HCT116 (cell line): ENCODE measurements around the gene CD109. TPM values are rescaled to one million over a fixed set of nuclear protein-coding genes. Genes with fewer than 3 reads are reported as not detected.

Source experiments
- ATAC-seq: fragments of 200-7000 bp; cut with Tn5 transposase; 2 replicates; pipeline ENCODE4 v1.9.1; 2020; ENCODE audit warnings: mild to moderate bottlenecking, moderate library complexity
- BruUV-seq: library from RNA; stranded (reverse); fragments of 400-500 nt; replicated peaks from 2 replicates; lab custom pipeline; 2021; lab: Mats Ljungman, UMichigan
- CTCF ChIA-PET: fragments of 300-600 bp; sonication (Branson Sonifier 250); formaldehyde crosslinking; loops from one replicate; lab custom pipeline; 2021; ENCODE audit warnings: antibody characterized with exemption; lab: Charles Lee
- POLR2A ChIA-PET: fragments of 300-600, 350-600 bp; sonication (Branson Sonifier 250); formaldehyde crosslinking; loops from one replicate; lab custom pipeline; 2021; ENCODE audit warnings: antibody characterized with exemption; lab: Charles Lee
- RAD21 ChIA-PET, 2 experiments: fragments of 300-600 bp; sonication (Branson Sonifier 250); formaldehyde crosslinking; loops; one replicate each; lab custom pipeline; 2023; ENCODE audit warnings: low total read pairs in 2 of 2; ENCODE audit not compliant: uncharacterized antibody in 2 of 2, unreplicated experiment in 2 of 2, low non-redundant PET in 1 of 2; lab: Charles Lee
- DNase-seq: peaks from one replicate; pipeline ENCODE4 v3.0.0-alpha.2; 2010; ENCODE audit warnings: low read depth, low spot score
- H2AFZ ChIP-seq: fragments of 200-600 bp; shearing (Covaris generic), sonication (generic); 2 replicates; pipeline ENCODE4 v1.6.1; 2017; ENCODE audit warnings: low read depth, mixed run types, mixed read lengths, antibody characterized with exemption, low read length; ENCODE audit not compliant: poor library complexity, severe bottlenecking
- H3K27ac ChIP-seq: 2 replicates; pipeline ENCODE4 v1.5.1; 2012; ENCODE audit warnings: low read depth, low read length
- H3K27me3 ChIP-seq: fragments of 200-600 bp; sonication (generic); 2 replicates; pipeline ENCODE4 v1.6.1; 2016; ENCODE audit warnings: mixed run types, low read length, mixed read lengths; ENCODE audit not compliant: insufficient read depth
- H3K36me3 ChIP-seq, 2 experiments: fragments of 200-500 bp in 1 of 2; fragments of 200-600 bp in 1 of 2; sonication (Bioruptor generic) in 1 of 2; sonication (generic) in 1 of 2; 2 replicates each; pipeline versions ENCODE4 v1.5.1 to v1.6.1; 2014 to 2016; ENCODE audit warnings: low read length in 2 of 2, inconsistent platforms in 1 of 2, mixed read lengths in 1 of 2, mixed run types in 1 of 2; ENCODE audit not compliant: insufficient read depth in 2 of 2, control insufficient read depth in 1 of 2
- H3K4me1 ChIP-seq, 2 experiments: fragments of 200-600 bp in 1 of 2; sonication (generic) in 1 of 2; 2 replicates each; pipeline versions ENCODE4 v1.5.1 to v1.6.1; 2012 to 2017; ENCODE audit warnings: low read length in 2 of 2, inconsistent platforms in 1 of 2, mild to moderate bottlenecking in 1 of 2, mixed read lengths in 1 of 2, mixed run types in 1 of 2, moderate library complexity in 1 of 2; ENCODE audit not compliant: insufficient read depth in 2 of 2, control insufficient read depth in 1 of 2
- H3K4me2 ChIP-seq: fragments of 200-600 bp; sonication (generic); 2 replicates; pipeline ENCODE4 v1.6.1; 2017; ENCODE audit warnings: mixed run types, low read length, mixed read lengths
- H3K4me3 ChIP-seq, 2 experiments: fragments of 200-600 bp in 1 of 2; sonication (generic) in 1 of 2; replicated peaks in 1 of 2; 2 replicates each; pipeline ENCODE4 v1.5.1; 2011 to 2016; ENCODE audit warnings: low read length in 2 of 2, control low read depth in 1 of 2, low read depth in 1 of 2, mild to moderate bottlenecking in 1 of 2, mixed read lengths in 1 of 2, mixed run types in 1 of 2
- H3K79me2 ChIP-seq: fragments of 200-600 bp; sonication (generic); 2 replicates; pipeline ENCODE4 v1.6.1; 2017; ENCODE audit warnings: mild to moderate bottlenecking, mixed run types, low read length, moderate library complexity, mixed read lengths; ENCODE audit not compliant: insufficient read depth
- H3K9ac ChIP-seq: fragments of 200-600 bp; sonication (generic); 2 replicates; pipeline ENCODE4 v1.6.1; 2016; ENCODE audit warnings: low read length, mixed read lengths
- H3K9me2 ChIP-seq: fragments of 200-600 bp; sonication (generic), shearing (Covaris generic); 2 replicates; pipeline ENCODE4 v1.6.1; 2017; ENCODE audit warnings: mixed run types, mild to moderate bottlenecking, moderate library complexity; ENCODE audit not compliant: insufficient read depth
- H3K9me3 ChIP-seq, 2 experiments: fragments of 200-500 bp in 1 of 2; fragments of 200-600 bp in 1 of 2; sonication (Bioruptor generic) in 1 of 2; sonication (generic) in 1 of 2; 2 replicates each; pipeline ENCODE4 v1.6.1; 2014 to 2017; ENCODE audit warnings: low read length in 2 of 2, mixed read lengths in 2 of 2, inconsistent platforms in 1 of 2, low read depth in 1 of 2, mild to moderate bottlenecking in 1 of 2, mixed run types in 1 of 2, moderate library complexity in 1 of 2; ENCODE audit not compliant: control insufficient read depth in 1 of 2, insufficient read depth in 1 of 2
- H4K20me1 ChIP-seq: fragments of 200-600 bp; sonication (generic), shearing (Covaris generic); 2 replicates; pipeline ENCODE4 v1.6.1; 2017; ENCODE audit warnings: mixed run types, mild to moderate bottlenecking, moderate library complexity; ENCODE audit not compliant: insufficient read depth
- CEBPB ChIP-seq: IDR thresholded peaks from 2 replicates; pipeline ENCODE4 v1.6.1; 2012; ENCODE audit warnings: low read depth
- ELF1 ChIP-seq: IDR thresholded peaks from 2 replicates; pipeline ENCODE4 v1.6.1; 2012; ENCODE audit warnings: low read depth, borderline replicate concordance
- EZH2 ChIP-seq: fragments of 200-600 bp; sonication (generic); IDR thresholded peaks from 2 replicates; pipeline ENCODE4 v1.6.1; 2017; ENCODE audit warnings: antibody characterized with exemption, mixed run types
- EZH2phosphoT487 ChIP-seq: fragments of 200-600 bp; IDR thresholded peaks from 2 replicates; pipeline ENCODE4 v1.6.1; 2018; ENCODE audit warnings: antibody characterized with exemption, borderline replicate concordance
- JUND ChIP-seq: IDR thresholded peaks from 2 replicates; pipeline ENCODE4 v1.6.1; 2012
- POLR2A ChIP-seq: IDR thresholded peaks from 2 replicates; pipeline ENCODE4 v1.7.0; 2011; ENCODE audit warnings: borderline replicate concordance; ENCODE audit not compliant: insufficient read depth, insufficient read length; ENCODE audit errors: extremely low read depth
- POLR2AphosphoS5 ChIP-seq: IDR thresholded peaks from 2 replicates; pipeline ENCODE4 v1.6.1; 2011; ENCODE audit warnings: mild to moderate bottlenecking, low read depth, low read length, moderate library complexity
- SIN3A ChIP-seq: IDR thresholded peaks from 2 replicates; pipeline ENCODE4 v1.6.1; 2012; ENCODE audit warnings: low read depth
- SRF ChIP-seq: IDR thresholded peaks from 2 replicates; pipeline ENCODE4 v1.6.1; 2012; ENCODE audit warnings: low read depth
- TCF7L2 ChIP-seq: IDR thresholded peaks from 2 replicates; pipeline ENCODE4 v1.7.0; 2011; ENCODE audit warnings: borderline replicate concordance, inconsistent platforms; ENCODE audit not compliant: insufficient read depth, insufficient read length; ENCODE audit errors: extremely low read depth
- YY1 ChIP-seq: IDR thresholded peaks from 2 replicates; pipeline ENCODE4 v1.6.1; 2011; ENCODE audit warnings: low read length, low read depth, moderate library complexity, mild to moderate bottlenecking; ENCODE audit not compliant: insufficient replicate concordance; ENCODE audit errors: extremely low read depth
- ZNF274 ChIP-seq: fragments of 200-500 bp; sonication (Bioruptor generic); IDR thresholded peaks from 2 replicates; pipeline ENCODE4 v1.6.1; 2014; ENCODE audit warnings: mild to moderate bottlenecking, low read depth, low read length, inconsistent platforms
- intact Hi-C: fragments of 100-400 bp; cut with micrococcal nuclease; formaldehyde crosslinking; loops from 2 replicates; pipeline ENCODE4 v1.10.0; 2022
- total RNA-seq: library from RNA; stranded (reverse); gene quantifications from one replicate; pipeline ENCODE4 v1.2.1, GENCODE V29; 2021; ENCODE audit not compliant: unreplicated experiment
- TF ChIP-seq, protein P1 (sequence below), 3 experiments: fragments of 200-600 bp in 1 of 3; sonication (generic) in 1 of 3; IDR thresholded peaks in 2 of 3; conservative IDR thresholded peaks in 1 of 3; 2 replicates each; pipeline ENCODE4 v1.5.1; 2012 to 2017; ENCODE audit warnings: low read depth in 2 of 3, low read length in 2 of 3, antibody characterized with exemption in 1 of 3, borderline replicate concordance in 1 of 3, control low read depth in 1 of 3, mild to moderate bottlenecking in 1 of 3, mixed read lengths in 1 of 3, mixed run types in 1 of 3, moderate library complexity in 1 of 3; ENCODE audit not compliant: insufficient read depth in 1 of 3
- TF ChIP-seq, protein P2 (sequence below): IDR thresholded peaks from 2 replicates; pipeline ENCODE4 v1.6.1; 2012

CD109 gene
- total RNA-seq, 1 experiment from 2014 or later: 42.1 TPM

DNA sequence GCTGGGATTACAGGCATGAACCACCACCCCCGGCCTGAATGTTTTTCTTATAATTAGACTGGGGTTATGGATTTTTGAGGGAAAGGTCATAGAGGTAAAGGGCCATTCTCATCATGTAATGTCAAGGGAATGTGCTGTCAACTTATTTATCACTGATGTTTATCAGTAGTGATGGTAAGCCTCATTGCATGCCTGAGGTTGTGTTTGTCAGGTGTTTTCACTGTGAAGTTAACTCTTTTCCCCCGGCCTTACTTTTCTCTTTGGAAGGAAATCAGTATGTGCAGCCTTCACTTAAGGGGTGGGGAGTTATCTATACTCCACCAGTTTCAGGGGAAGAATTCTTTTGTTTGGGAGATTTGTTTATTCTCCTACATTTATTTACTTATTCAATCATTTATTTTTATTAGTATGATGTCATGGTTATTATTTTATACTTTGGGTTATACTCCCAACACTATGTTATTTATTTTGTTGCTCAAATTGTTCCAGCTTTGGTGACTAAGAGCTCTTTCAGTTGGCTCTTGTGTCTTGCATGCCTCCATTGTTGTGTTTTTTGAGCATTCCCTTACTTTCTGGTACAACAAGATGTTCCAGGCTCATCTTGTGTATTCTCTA is 39.4 kb upstream of the CD109 start:
- DNase-seq: no peak
- H3K9ac ChIP-seq: peak overlapping the region; percentile 23
- no peak for TF ChIP-seq JUND
- TF ChIP-seq, protein P1, sequence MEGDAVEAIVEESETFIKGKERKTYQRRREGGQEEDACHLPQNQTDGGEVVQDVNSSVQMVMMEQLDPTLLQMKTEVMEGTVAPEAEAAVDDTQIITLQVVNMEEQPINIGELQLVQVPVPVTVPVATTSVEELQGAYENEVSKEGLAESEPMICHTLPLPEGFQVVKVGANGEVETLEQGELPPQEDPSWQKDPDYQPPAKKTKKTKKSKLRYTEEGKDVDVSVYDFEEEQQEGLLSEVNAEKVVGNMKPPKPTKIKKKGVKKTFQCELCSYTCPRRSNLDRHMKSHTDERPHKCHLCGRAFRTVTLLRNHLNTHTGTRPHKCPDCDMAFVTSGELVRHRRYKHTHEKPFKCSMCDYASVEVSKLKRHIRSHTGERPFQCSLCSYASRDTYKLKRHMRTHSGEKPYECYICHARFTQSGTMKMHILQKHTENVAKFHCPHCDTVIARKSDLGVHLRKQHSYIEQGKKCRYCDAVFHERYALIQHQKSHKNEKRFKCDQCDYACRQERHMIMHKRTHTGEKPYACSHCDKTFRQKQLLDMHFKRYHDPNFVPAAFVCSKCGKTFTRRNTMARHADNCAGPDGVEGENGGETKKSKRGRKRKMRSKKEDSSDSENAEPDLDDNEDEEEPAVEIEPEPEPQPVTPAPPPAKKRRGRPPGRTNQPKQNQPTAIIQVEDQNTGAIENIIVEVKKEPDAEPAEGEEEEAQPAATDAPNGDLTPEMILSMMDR (IDR thresholded peaks at IDR 0.05 in 2 of 3, conservative IDR thresholded peaks at IDR 0.05 in 1 of 3; ENCODE audit: borderline replicate concordance in 1 of 3, insufficient read depth in 1 of 3, low read depth in 2 of 3, low read length in 2 of 3): no peak
- TF ChIP-seq POLR2A: no peak
- TF ChIP-seq CEBPB: no peak
- no peak for TF ChIP-seq SIN3A
- no peak for TF ChIP-seq EZH2phosphoT487
- no peak for TF ChIP-seq YY1
- no peak for TF ChIP-seq SRF
- no peak for TF ChIP-seq EZH2
- TF ChIP-seq POLR2AphosphoS5: no peak
- TF ChIP-seq, protein P2, sequence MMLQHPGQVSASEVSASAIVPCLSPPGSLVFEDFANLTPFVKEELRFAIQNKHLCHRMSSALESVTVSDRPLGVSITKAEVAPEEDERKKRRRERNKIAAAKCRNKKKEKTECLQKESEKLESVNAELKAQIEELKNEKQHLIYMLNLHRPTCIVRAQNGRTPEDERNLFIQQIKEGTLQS: no peak
- no peak for TF ChIP-seq ELF1
- TF ChIP-seq ZNF274: no peak
- TF ChIP-seq TCF7L2: no peak
- TF ChIP-seq, all 23 proteins: peak for 0
- Histone ChIP-seq H3K27ac (peak overlapping the region; percentile 54), H3K9me3 (no peaks in the 10 kb centered on the region), H3K4me2 (peak overlapping the region; percentile 58), H3K4me1 (peaks cover 33 to 51% of the 10 kb centered on the region in 2 experiments), H2AFZ (no peak overlapping the region), H3K9me2 (no peaks in the 10 kb centered on the region), H3K4me3 (no peak overlapping the region), H3K79me2 (peaks cover 30% of the 10 kb centered on the region), H3K27me3 (no peaks in the 10 kb centered on the region), H4K20me1 (no peaks in the 10 kb centered on the region), H3K36me3 (no peaks in the 10 kb centered on the region)
- BruUV-seq: no TSS peak
- ChIA-PET POLR2A (interaction anchor here (2.4 kb wide), 1 partner anchor 136 kb away, joined by 7 read pairs; the partner anchor contains the start of gene EEF1A1), CTCF (no interaction called here), RAD21 (no interaction called here)
- intact Hi-C loops: loop anchor here (5.0 to 10.0 kb wide), 2 partner anchors 56 to 372 kb away; no protein-coding TSS in a partner anchor
- ATAC-seq: no peak
